ENCODE measurements around the gene SDC4.

GRCh38 chr20:45303586-45304463, 44.4 kb downstream of the SDC4 start:
- TF ChIP-seq HCFC1 (IDR thresholded peaks at IDR 0.05; ENCODE audit: low read length) = no peak
- TF ChIP-seq CBX5 (IDR thresholded peaks at IDR 0.05; ENCODE audit: low read depth) = no peak
- TF ChIP-seq, protein P1, sequence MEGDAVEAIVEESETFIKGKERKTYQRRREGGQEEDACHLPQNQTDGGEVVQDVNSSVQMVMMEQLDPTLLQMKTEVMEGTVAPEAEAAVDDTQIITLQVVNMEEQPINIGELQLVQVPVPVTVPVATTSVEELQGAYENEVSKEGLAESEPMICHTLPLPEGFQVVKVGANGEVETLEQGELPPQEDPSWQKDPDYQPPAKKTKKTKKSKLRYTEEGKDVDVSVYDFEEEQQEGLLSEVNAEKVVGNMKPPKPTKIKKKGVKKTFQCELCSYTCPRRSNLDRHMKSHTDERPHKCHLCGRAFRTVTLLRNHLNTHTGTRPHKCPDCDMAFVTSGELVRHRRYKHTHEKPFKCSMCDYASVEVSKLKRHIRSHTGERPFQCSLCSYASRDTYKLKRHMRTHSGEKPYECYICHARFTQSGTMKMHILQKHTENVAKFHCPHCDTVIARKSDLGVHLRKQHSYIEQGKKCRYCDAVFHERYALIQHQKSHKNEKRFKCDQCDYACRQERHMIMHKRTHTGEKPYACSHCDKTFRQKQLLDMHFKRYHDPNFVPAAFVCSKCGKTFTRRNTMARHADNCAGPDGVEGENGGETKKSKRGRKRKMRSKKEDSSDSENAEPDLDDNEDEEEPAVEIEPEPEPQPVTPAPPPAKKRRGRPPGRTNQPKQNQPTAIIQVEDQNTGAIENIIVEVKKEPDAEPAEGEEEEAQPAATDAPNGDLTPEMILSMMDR (IDR thresholded peaks at IDR 0.05 in 2 of 3, conservative IDR thresholded peaks at IDR 0.05 in 1 of 3; ENCODE audit: control insufficient read depth in 2 of 3, extremely low read depth in 1 of 3, insufficient read depth in 1 of 3, low read depth in 3 of 3, low read length in 3 of 3) = no peak
- no peak for TF ChIP-seq NBN (IDR thresholded peaks at IDR 0.05)
- TF ChIP-seq NRF1 (conservative IDR thresholded peaks at IDR 0.05; ENCODE audit: low read depth, low read length) = no peak
- no peak for TF ChIP-seq RFX5 (IDR thresholded peaks at IDR 0.05; ENCODE audit: low read depth, low read length)
- no peak for TF ChIP-seq ATF7 (IDR thresholded peaks at IDR 0.05; ENCODE audit: low read depth)
- TF ChIP-seq CREB1 (IDR thresholded peaks at IDR 0.05; ENCODE audit: low read depth) = no peak
- TF ChIP-seq EZH2 (IDR thresholded peaks at IDR 0.05; ENCODE audit: borderline replicate concordance, control insufficient read depth, low read depth, low read length) = no peak
- TF ChIP-seq RAD51 (IDR thresholded peaks at IDR 0.05) = no peak
- no peak for TF ChIP-seq ZNF274 (IDR thresholded peaks at IDR 0.05; ENCODE audit: insufficient read depth, insufficient read length)
- TF ChIP-seq JUND (IDR thresholded peaks at IDR 0.05; ENCODE audit: low read depth, low read length) = no peak
- TF ChIP-seq YY1 (IDR thresholded peaks at IDR 0.05; ENCODE audit: low read depth, low read length) = no peak

All from GM12878 (cell line).